Bronchial epithelial cell (primary cell): ENCODE results near the gene TCF7L2. TPM values are rescaled to one million over a fixed set of nuclear protein-coding genes. Genes with fewer than 3 reads are reported as not detected.

ENCODE experiments used
- DNase-seq: peaks from one replicate; pipeline ENCODE4 v3.0.0-alpha.2; 2010; ENCODE audit warnings: low read depth
- FAIRE-seq: peaks from 2 replicates; lab custom pipeline; 2011; peaks lifted over from hg19 to GRCh38; lab: Jason Lieb, UNC
- H3K27me3 ChIP-seq: 2 replicates; pipeline ENCODE4 v1.5.1; 2011; ENCODE audit warnings: low read length; ENCODE audit not compliant: control insufficient read depth, insufficient read depth
- H3K36me3 ChIP-seq: 2 replicates; pipeline ENCODE4 v1.5.1; 2011; ENCODE audit warnings: low read length; ENCODE audit not compliant: control insufficient read depth, insufficient read depth
- H3K4me3 ChIP-seq: 2 replicates; pipeline ENCODE4 v1.5.1; 2011; ENCODE audit warnings: mild to moderate bottlenecking, low read depth, low read length, control low read depth
- total RNA-seq: library from RNA; depleted of rRNA; stranded (reverse); fragments of >200 nt; gene quantifications from 2 replicates; pipeline ENCODE4 v1.2.1, GENCODE V29; 2014
- TF ChIP-seq, protein P1 (sequence below): IDR thresholded peaks from 2 replicates; pipeline ENCODE4 v1.5.1; 2011; ENCODE audit warnings: mild to moderate bottlenecking, moderate library complexity, low read length, control low read depth, inconsistent platforms; ENCODE audit not compliant: insufficient read depth, severe bottlenecking

The TCF7L2 gene
- total RNA-seq, 1 donor from 2014 or later = 1.1 TPM

DNA sequence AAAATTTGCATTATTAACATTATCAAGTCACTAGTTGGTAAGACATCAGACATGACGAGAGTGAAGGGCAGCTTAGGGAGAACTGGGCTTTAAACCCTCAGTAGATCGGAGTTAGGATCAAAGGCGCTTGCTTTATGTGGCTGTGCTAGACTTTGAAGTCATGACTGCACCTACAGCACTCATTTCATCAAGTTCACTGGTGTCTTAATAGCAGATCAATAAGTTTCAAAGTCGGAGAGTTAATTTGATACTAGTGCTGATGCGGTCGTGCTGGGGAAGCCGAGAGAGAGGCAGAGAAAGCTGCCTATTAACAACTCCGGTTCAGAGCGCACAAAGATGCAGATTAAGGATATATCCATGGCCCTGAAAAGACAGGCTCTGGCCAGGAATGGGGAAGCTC is 172.9 kb downstream of the TCF7L2 start:
- no peaks in the 10 kb centered on the region for H3K27me3 ChIP-seq
- DNase-seq = no peak
- TF ChIP-seq, protein P1, sequence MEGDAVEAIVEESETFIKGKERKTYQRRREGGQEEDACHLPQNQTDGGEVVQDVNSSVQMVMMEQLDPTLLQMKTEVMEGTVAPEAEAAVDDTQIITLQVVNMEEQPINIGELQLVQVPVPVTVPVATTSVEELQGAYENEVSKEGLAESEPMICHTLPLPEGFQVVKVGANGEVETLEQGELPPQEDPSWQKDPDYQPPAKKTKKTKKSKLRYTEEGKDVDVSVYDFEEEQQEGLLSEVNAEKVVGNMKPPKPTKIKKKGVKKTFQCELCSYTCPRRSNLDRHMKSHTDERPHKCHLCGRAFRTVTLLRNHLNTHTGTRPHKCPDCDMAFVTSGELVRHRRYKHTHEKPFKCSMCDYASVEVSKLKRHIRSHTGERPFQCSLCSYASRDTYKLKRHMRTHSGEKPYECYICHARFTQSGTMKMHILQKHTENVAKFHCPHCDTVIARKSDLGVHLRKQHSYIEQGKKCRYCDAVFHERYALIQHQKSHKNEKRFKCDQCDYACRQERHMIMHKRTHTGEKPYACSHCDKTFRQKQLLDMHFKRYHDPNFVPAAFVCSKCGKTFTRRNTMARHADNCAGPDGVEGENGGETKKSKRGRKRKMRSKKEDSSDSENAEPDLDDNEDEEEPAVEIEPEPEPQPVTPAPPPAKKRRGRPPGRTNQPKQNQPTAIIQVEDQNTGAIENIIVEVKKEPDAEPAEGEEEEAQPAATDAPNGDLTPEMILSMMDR = no peak
- H3K4me3 ChIP-seq = no peak overlapping the region
- no peaks in the 10 kb centered on the region for H3K36me3 ChIP-seq
- no peak for FAIRE-seq

DNA sequence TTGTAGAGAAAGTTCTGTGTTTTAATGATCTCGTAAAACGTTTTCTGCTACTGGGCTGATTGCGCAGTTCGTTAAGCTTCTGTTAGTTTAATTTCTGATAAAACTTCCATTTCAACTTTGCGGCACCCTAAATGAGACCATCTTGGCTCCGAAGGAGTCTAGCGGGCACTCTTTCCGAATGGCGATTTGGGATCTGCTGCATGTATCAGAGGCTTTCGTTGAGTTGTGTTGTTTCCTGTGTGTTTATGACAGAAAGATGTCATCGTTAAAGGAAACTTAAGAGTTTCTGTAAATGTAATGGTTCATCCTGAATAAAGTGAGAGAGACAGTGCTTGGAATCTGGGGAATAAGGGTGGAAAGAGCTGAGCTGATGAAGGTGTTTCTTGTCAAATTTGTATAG is 174.7 kb downstream of the TCF7L2 start:
- Histone ChIP-seq H3K4me3 (no peak overlapping the region), H3K27me3 (no peaks in the 10 kb centered on the region), H3K36me3 (no peaks in the 10 kb centered on the region)
- DNase-seq (no peak), FAIRE-seq (no peak)
- TF ChIP-seq, protein P1 = no peak

GRCh38 chr10:113125612-113126011 is 175.6 kb downstream of the TCF7L2 start:
- no peaks in the 10 kb centered on the region for H3K36me3 ChIP-seq
- DNase-seq (no peak), FAIRE-seq (no peak)
- no peak overlapping the region for H3K4me3 ChIP-seq
- H3K27me3 ChIP-seq = no peaks in the 10 kb centered on the region
- TF ChIP-seq, protein P1 = no peak

DNA sequence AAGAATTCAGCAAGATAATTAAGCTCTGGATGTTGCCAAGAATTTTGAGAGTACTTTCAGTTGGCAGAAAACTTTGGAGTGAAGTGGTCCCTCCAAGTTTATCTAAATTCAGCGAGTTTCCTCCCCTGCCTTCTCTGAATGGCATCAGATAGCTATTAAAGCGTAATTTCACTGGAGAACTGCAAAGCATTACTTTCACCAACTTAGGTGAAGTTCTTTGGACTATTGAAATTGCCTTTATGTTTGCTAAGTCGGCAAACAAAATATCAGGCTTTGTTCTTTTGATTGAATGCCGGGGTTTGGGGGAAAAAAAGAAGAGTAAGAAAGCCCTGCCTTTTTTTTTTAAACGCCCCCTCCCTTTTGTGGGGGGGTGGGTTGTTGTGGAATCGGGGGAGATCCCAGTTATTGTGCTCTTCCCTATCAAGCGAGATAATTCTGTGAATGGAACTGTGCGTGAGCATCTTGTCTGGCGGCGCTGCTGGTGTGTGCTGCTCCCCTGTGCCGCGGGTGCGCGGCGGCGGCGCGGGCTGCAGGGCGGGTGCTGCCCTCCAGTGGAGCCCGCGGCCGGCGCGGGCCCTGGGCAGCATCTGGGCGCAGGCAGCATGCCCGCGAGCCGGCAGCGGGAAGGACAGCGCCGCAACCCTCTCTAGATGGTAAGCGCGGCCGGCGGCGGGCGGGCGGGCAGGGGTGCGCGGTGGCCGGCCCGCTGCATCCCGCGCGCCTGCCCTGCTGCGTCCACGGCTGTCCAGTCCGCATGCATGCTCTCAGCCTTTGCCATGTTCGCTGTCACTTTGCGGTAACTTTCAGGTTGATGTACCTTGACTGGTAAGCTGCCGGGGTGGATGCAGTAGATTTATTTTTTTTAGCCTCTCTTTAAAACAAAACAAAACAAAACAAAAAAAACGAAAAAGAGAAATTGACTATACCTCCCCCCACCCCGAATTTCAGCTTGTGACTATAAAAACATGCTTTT is 176.5 kb downstream of the TCF7L2 start:
- no peaks in the 10 kb centered on the region for H3K27me3 ChIP-seq
- DNase-seq (peak; percentile 49), FAIRE-seq (no peak)
- no peak overlapping the region for H3K4me3 ChIP-seq
- no peaks in the 10 kb centered on the region for H3K36me3 ChIP-seq
- TF ChIP-seq, protein P1 = peak; percentile 64

DNA sequence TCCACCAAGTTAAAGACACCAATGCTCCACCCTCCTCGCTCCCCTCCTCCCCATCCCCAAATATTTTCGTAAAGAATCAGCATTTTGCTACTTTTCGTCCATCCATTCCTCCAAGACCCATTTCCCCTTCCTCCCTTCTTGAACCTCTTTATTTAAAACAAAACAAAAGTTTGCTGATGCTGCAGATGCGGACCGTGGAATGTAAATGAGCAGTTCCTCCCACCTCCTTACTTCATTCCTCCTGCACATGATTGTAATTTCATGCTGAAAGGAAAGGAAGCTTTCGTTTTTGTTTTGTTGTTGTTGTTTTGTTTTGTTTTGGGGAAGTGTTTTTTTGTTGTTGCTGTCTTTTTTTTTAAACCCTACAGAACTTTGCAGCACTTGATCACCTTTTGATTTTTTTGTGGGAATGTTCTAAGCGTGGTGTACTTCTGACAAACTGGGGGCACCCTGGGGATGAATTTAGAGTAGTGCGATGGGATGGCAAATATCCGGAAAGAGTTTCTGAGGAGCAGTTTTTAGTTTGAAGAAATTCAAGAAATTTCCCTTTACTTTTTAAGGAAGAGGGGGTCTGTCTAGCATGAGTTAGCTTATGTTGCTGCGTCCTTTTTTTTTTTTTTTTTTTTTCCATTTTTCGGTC is 177.3 kb downstream of the TCF7L2 start:
- H3K36me3 ChIP-seq = no peaks in the 10 kb centered on the region
- no peak overlapping the region for H3K4me3 ChIP-seq
- FAIRE-seq (no peak), DNase-seq (no peak)
- TF ChIP-seq, protein P1 = no peak
- no peaks in the 10 kb centered on the region for H3K27me3 ChIP-seq
